Measurements from ENCODE around the gene ZNF385A. TPM values are rescaled to one million over a fixed set of nuclear protein-coding genes. Genes with fewer than 3 reads are reported as not detected.

Gene ZNF385A
- total RNA-seq, 1 experiment from 2014 or later: 5.7 TPM

DNA sequence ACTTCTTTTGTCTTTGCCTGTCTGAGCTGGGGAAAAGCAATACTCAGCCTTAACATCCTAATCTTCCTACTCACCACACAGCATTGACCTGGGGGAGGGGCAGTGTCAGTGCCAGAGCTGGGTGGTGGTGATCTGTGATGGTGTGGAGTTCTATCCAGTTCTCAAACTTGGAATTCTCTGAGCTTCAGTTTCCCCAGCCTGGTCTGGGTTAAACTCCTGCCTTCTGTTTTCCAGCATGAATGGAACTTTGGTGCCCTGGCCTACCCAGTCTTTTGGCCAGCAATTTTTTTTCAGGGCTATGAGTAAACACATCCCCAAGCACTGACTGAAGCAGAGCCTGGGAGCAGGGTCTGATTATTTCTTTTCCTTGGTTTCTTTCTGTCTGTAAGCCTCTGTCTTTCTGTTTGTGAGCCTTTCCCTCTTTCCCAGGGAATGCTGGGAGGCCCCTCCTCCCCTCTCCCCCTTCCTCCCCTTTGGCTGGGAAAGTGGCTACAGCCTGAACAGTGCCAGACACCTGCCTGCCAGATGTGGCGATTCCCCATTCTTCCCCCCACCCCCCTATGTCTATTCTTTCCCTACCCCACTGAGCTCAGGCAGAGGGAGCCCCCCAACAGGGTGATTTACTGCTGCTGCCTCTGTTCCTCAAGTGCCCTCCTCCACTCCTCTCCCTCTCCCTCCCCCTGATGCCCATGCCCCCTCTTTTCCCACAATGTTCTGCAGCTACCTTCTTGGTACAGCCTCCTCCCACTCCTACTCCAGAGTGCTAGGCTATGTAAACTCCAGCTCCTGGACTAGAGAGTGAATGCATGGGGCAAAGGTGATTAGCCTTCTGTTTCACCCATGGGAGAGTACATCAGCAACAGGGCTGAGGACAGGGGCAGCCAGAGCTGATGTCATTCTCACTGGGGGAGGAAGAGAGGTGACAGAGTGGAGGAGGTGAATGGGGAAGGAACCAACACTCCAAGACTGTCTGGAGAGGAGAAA is 31.4 kb downstream of the ZNF385A start:
- Histone ChIP-seq H3K9me3 (ENCODE audit: control insufficient read depth, low read depth, low read length) (no peaks in the 10 kb centered on the region), H3K9ac (ENCODE audit: extremely low read depth, insufficient read length, low read length) (no peak overlapping the region), H2AK5ac (ENCODE audit: insufficient read length, low read length) (no peak overlapping the region), H2BK15ac (ENCODE audit: low read depth, low read length) (no peak overlapping the region), H2BK5ac (ENCODE audit: insufficient read length, low read length) (no peak overlapping the region), H3K56ac (ENCODE audit: insufficient read length, low read depth, low read length) (no peak overlapping the region), H2BK120ac (ENCODE audit: low read depth, low read length, poor library complexity, severe bottlenecking) (no peak overlapping the region), H3K79me1 (ENCODE audit: insufficient read depth, low read depth, low read length, poor library complexity, severe bottlenecking) (no peaks in the 10 kb centered on the region), H3K79me2 (ENCODE audit: insufficient read depth, low read length) (no peaks in the 10 kb centered on the region), H3K18ac (ENCODE audit: insufficient read length, low read depth, low read length) (peak overlapping the region; percentile 51), H4K5ac (ENCODE audit: insufficient read length, low read depth, low read length) (no peak overlapping the region), H3K14ac (ENCODE audit: insufficient read depth, low read length) (peak overlapping the region; percentile 79; the same call in 1 of the 2 replicates), H2BK20ac (ENCODE audit: low read depth, low read length, poor library complexity, severe bottlenecking) (no peak overlapping the region), H3K23ac (ENCODE audit: insufficient read length, low read depth, low read length) (no peak overlapping the region), H4K91ac (ENCODE audit: insufficient read length, low read depth, low read length) (no peak overlapping the region), H2BK12ac (ENCODE audit: insufficient read length, low read depth, low read length) (no peak overlapping the region), H3K23me2 (ENCODE audit: insufficient read length, low read depth, low read length, poor library complexity, severe bottlenecking) (peaks cover 12% of the 10 kb centered on the region), H2AFZ (ENCODE audit: low read length) (no peak overlapping the region), H4K20me1 (ENCODE audit: control insufficient read depth, insufficient read depth, insufficient read length) (no peaks in the 10 kb centered on the region), H3T11ph (ENCODE audit: low read length) (no peak overlapping the region), H4K8ac (replicated peaks; ENCODE audit: insufficient read length, low read depth, low read length) (no peak overlapping the region), H3K4ac (ENCODE audit: low read depth, low read length) (no peak overlapping the region), H3K4me2 (ENCODE audit: insufficient read depth, insufficient read length, low read length) (peak overlapping the region; percentile 65), H3K4me1 (ENCODE audit: insufficient read depth, low read length) (peaks cover 22% of the 10 kb centered on the region), H3K27me3 (ENCODE audit: insufficient read depth, low read length) (no peaks in the 10 kb centered on the region), H3K27ac (ENCODE audit: insufficient read length, low read depth, low read length) (no peak overlapping the region)
- Mint-ChIP-seq H3K36me3 (ENCODE audit: insufficient read depth in 1 of 3, low read depth in 3 of 3) (peaks cover 11 to 24% (median 20%) of the 10 kb centered on the region in 3 experiments; a peak in 6 of 7 replicates), H3K4me3 (peak overlapping the region; percentile 71 to 88), H3K27me3 (ENCODE audit: low read depth) (peaks cover 24% of the 10 kb centered on the region), H3K9me3 (no peaks in the 10 kb centered on the region), H3K4me1 (peaks cover 49 to 55% of the 10 kb centered on the region in 2 experiments), H3K27ac (peak overlapping the region; percentile 93 to 97 (median 97); a peak in 6 of 7 replicates)
- no CpG with 5 or more reads among the region's 1 CpG for WGBS (ENCODE audit: extremely low coverage, insufficient read length, low lambda C conversion rate)
- TF ChIP-seq, protein P1, sequence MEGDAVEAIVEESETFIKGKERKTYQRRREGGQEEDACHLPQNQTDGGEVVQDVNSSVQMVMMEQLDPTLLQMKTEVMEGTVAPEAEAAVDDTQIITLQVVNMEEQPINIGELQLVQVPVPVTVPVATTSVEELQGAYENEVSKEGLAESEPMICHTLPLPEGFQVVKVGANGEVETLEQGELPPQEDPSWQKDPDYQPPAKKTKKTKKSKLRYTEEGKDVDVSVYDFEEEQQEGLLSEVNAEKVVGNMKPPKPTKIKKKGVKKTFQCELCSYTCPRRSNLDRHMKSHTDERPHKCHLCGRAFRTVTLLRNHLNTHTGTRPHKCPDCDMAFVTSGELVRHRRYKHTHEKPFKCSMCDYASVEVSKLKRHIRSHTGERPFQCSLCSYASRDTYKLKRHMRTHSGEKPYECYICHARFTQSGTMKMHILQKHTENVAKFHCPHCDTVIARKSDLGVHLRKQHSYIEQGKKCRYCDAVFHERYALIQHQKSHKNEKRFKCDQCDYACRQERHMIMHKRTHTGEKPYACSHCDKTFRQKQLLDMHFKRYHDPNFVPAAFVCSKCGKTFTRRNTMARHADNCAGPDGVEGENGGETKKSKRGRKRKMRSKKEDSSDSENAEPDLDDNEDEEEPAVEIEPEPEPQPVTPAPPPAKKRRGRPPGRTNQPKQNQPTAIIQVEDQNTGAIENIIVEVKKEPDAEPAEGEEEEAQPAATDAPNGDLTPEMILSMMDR (conservative IDR thresholded peaks at IDR 0.05): no peak
- DNase-seq: peak; percentile 47
